H9 (cell line): ENCODE measurements around the gene C1QTNF1. TPM values are rescaled to one million over a fixed set of nuclear protein-coding genes. Genes with fewer than 3 reads are reported as not detected.

ENCODE experiments used
- DNase-seq: peaks from one replicate; pipeline ENCODE4 v3.0.0-alpha.2; 2017
- H2AFZ ChIP-seq: one replicate; pipeline ENCODE4 v1.6.1; 2013; ENCODE audit warnings: mild to moderate bottlenecking, low read length, control low read depth, moderate library complexity
- H2AK5ac ChIP-seq: 2 replicates; pipeline ENCODE4 v1.6.1; 2013; ENCODE audit warnings: low read length, control low read depth, mixed read lengths; ENCODE audit not compliant: insufficient read length
- H2BK120ac ChIP-seq: one replicate; pipeline ENCODE4 v1.6.1; 2013; ENCODE audit warnings: low read depth, mild to moderate bottlenecking, low read length, control low read depth, inconsistent platforms; ENCODE audit not compliant: poor library complexity, severe bottlenecking
- H2BK12ac ChIP-seq: 2 replicates; pipeline ENCODE4 v1.6.1; 2013; ENCODE audit warnings: low read length, control low read depth, mixed read lengths, low read depth; ENCODE audit not compliant: insufficient read length
- H2BK15ac ChIP-seq: 2 replicates; pipeline ENCODE4 v1.6.1; 2013; ENCODE audit warnings: low read depth, low read length, control low read depth
- H2BK20ac ChIP-seq: one replicate; pipeline ENCODE4 v1.6.1; 2013; ENCODE audit warnings: low read depth, mild to moderate bottlenecking, low read length, control low read depth, inconsistent platforms; ENCODE audit not compliant: poor library complexity, severe bottlenecking
- H2BK5ac ChIP-seq: 2 replicates; pipeline ENCODE4 v1.6.1; 2013; ENCODE audit warnings: low read length, control low read depth, mixed read lengths; ENCODE audit not compliant: insufficient read length
- H3K14ac ChIP-seq: 2 replicates; pipeline ENCODE4 v1.6.1; 2013; ENCODE audit warnings: low read length, control low read depth; ENCODE audit not compliant: insufficient read depth
- H3K18ac ChIP-seq: 2 replicates; pipeline ENCODE4 v1.6.1; 2013; ENCODE audit warnings: low read depth, mild to moderate bottlenecking, mixed read lengths, low read length, control low read depth; ENCODE audit not compliant: insufficient read length
- H3K23ac ChIP-seq: 2 replicates; pipeline ENCODE4 v1.6.1; 2013; ENCODE audit warnings: low read length, control low read depth, mixed read lengths, low read depth; ENCODE audit not compliant: insufficient read length
- H3K23me2 ChIP-seq: 2 replicates; pipeline ENCODE4 v1.6.1; 2013; ENCODE audit warnings: low read depth, mild to moderate bottlenecking, mixed read lengths, low read length, control low read depth; ENCODE audit not compliant: insufficient read length, poor library complexity, severe bottlenecking
- H3K27ac ChIP-seq: 2 replicates; pipeline ENCODE4 v1.5.1; 2013; ENCODE audit warnings: low read length, control low read depth, mixed read lengths, low read depth; ENCODE audit not compliant: insufficient read length
- H3K27me3 ChIP-seq: 2 replicates; pipeline ENCODE4 v1.6.1; 2013; ENCODE audit warnings: low read length, control low read depth, inconsistent platforms; ENCODE audit not compliant: insufficient read depth
- H3K4ac ChIP-seq: 2 replicates; pipeline ENCODE4 v1.6.1; 2013; ENCODE audit warnings: low read depth, mild to moderate bottlenecking, control low read depth, inconsistent platforms, low read length, moderate library complexity
- H3K4me1 ChIP-seq: 2 replicates; pipeline ENCODE4 v1.6.1; 2013; ENCODE audit warnings: low read length, control low read depth, inconsistent platforms; ENCODE audit not compliant: insufficient read depth
- H3K4me2 ChIP-seq: 2 replicates; pipeline ENCODE4 v1.6.1; 2013; ENCODE audit warnings: low read length, control low read depth, mixed read lengths; ENCODE audit not compliant: insufficient read length, insufficient read depth
- H3K56ac ChIP-seq: 2 replicates; pipeline ENCODE4 v1.6.1; 2013; ENCODE audit warnings: low read depth, mild to moderate bottlenecking, mixed read lengths, low read length, control low read depth; ENCODE audit not compliant: insufficient read length
- H3K79me1 ChIP-seq: 2 replicates; pipeline ENCODE4 v1.6.1; 2013; ENCODE audit warnings: low read depth, mild to moderate bottlenecking, moderate library complexity, low read length, control low read depth, inconsistent platforms; ENCODE audit not compliant: insufficient read depth, poor library complexity, severe bottlenecking
- H3K79me2 ChIP-seq: 2 replicates; pipeline ENCODE4 v1.6.1; 2013; ENCODE audit warnings: low read length, control low read depth, inconsistent platforms; ENCODE audit not compliant: insufficient read depth
- H3K9ac ChIP-seq: 2 replicates; pipeline ENCODE4 v1.6.1; 2013; ENCODE audit warnings: low read length, control low read depth, mixed read lengths; ENCODE audit not compliant: insufficient read length; ENCODE audit errors: extremely low read depth
- H3K9me3 ChIP-seq: one replicate; pipeline ENCODE4 v1.6.1; 2013; ENCODE audit warnings: low read depth, low read length, inconsistent platforms; ENCODE audit not compliant: control insufficient read depth
- H3T11ph ChIP-seq: one replicate; pipeline ENCODE4 v1.6.1; 2013; ENCODE audit warnings: mild to moderate bottlenecking, low read length, control low read depth, inconsistent platforms
- H4K20me1 ChIP-seq: one replicate; pipeline ENCODE4 v1.6.1; 2013; ENCODE audit not compliant: control insufficient read depth, insufficient read length, insufficient read depth
- H4K5ac ChIP-seq: 2 replicates; pipeline ENCODE4 v1.6.1; 2013; ENCODE audit warnings: low read depth, mild to moderate bottlenecking, mixed read lengths, low read length, control low read depth; ENCODE audit not compliant: insufficient read length
- H4K8ac ChIP-seq: replicated peaks from 2 replicates; pipeline ENCODE4 v1.6.1; 2013; ENCODE audit warnings: low read length, control low read depth, mixed read lengths, low read depth; ENCODE audit not compliant: insufficient read length
- H4K91ac ChIP-seq: 2 replicates; pipeline ENCODE4 v1.6.1; 2013; ENCODE audit warnings: low read depth, mild to moderate bottlenecking, moderate library complexity, mixed read lengths, low read length, control low read depth; ENCODE audit not compliant: insufficient read length
- H3K27ac Mint-ChIP-seq, 3 experiments: 2 replicates in 2 of 3; 3 replicates in 1 of 3; pipeline ENCODE4 v1.8.0; 2020 to 2021; ENCODE audit warnings: mixed read lengths in 3 of 3, mild to moderate bottlenecking in 1 of 3, moderate library complexity in 1 of 3
- H3K27me3 Mint-ChIP-seq: 2 replicates; pipeline ENCODE4 v1.8.0; 2021; ENCODE audit warnings: low read depth, mild to moderate bottlenecking, moderate library complexity, mixed read lengths
- H3K36me3 Mint-ChIP-seq, 3 experiments: 2 replicates in 2 of 3; 3 replicates in 1 of 3; pipeline ENCODE4 v1.8.0; 2020 to 2021; ENCODE audit warnings: low read depth in 3 of 3, mixed read lengths in 3 of 3; ENCODE audit not compliant: insufficient read depth in 1 of 3
- H3K4me1 Mint-ChIP-seq, 2 experiments: 2 replicates each; pipeline ENCODE4 v1.8.0; 2020; ENCODE audit warnings: mixed read lengths in 2 of 2
- H3K4me3 Mint-ChIP-seq, 2 experiments: 2 replicates in 1 of 2; 3 replicates in 1 of 2; pipeline ENCODE4 v1.8.0; 2020 to 2021; ENCODE audit warnings: mild to moderate bottlenecking in 2 of 2, mixed read lengths in 2 of 2, moderate library complexity in 1 of 2
- H3K9me3 Mint-ChIP-seq, 2 experiments: 2 replicates in 1 of 2; 3 replicates in 1 of 2; pipeline ENCODE4 v1.8.0; 2020; ENCODE audit warnings: mild to moderate bottlenecking in 2 of 2, mixed read lengths in 2 of 2, moderate library complexity in 1 of 2
- WGBS: extraction: QIAGEN DNeasy Blood & Tissue Kit; methylation state at CpG from one replicate; pipeline ENCODE4 v1.1.7; 2013; ENCODE audit warnings: missing lambda C conversion rate, low lambda C conversion rate, mixed read lengths; ENCODE audit not compliant: insufficient read length; ENCODE audit errors: extremely low coverage; 5-methylcytosine and 5-hydroxymethylcytosine counted together
- total RNA-seq: library from RNA; stranded (reverse); gene quantifications from 2 replicates; pipeline ENCODE4 v1.2.1, GENCODE V29; 2021
- TF ChIP-seq, protein P1 (sequence below): fragments of 200-600 bp; sonication (generic); conservative IDR thresholded peaks from 3 replicates; pipeline ENCODE4 v1.8.0; 2021; ENCODE audit warnings: antibody characterized with exemption, mild to moderate bottlenecking

C1QTNF1 gene
- total RNA-seq, 1 experiment from 2014 or later = 0.96 TPM

DNA sequence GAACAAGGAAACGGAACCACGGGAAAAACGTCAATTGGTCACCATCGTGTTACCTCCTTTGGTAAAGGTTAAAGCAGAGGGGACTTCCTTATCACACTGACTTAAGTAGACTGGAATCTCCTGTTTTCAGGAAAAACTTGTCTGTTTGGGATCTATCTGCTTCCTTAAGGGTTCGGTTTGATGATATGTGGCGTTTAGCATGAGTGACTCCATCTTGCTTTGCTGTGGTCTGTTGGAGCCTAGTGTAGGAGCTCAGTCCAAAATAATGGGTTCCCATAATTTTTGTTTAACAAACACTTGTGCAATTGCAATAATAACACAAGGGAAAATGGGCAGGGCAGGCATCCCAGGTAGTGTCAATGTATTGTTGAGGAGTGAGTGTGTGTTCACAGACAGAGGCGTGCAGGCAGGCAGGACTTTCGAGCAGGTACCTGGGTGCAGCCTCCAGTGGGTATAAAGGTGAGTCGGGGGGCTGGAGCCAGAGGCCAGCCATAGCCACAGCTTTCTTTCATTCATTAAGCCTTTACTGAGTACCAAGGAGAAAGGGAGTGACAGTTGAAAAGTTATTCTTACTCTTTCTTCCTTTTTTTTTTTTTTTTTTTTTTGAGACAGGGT is 46.4 kb downstream of the C1QTNF1 start:
- TF ChIP-seq, protein P1, sequence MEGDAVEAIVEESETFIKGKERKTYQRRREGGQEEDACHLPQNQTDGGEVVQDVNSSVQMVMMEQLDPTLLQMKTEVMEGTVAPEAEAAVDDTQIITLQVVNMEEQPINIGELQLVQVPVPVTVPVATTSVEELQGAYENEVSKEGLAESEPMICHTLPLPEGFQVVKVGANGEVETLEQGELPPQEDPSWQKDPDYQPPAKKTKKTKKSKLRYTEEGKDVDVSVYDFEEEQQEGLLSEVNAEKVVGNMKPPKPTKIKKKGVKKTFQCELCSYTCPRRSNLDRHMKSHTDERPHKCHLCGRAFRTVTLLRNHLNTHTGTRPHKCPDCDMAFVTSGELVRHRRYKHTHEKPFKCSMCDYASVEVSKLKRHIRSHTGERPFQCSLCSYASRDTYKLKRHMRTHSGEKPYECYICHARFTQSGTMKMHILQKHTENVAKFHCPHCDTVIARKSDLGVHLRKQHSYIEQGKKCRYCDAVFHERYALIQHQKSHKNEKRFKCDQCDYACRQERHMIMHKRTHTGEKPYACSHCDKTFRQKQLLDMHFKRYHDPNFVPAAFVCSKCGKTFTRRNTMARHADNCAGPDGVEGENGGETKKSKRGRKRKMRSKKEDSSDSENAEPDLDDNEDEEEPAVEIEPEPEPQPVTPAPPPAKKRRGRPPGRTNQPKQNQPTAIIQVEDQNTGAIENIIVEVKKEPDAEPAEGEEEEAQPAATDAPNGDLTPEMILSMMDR = no peak
- WGBS = no CpG with 5 or more reads among the region's 9 CpGs
- H4K20me1 ChIP-seq = no peaks in the 10 kb centered on the region
- H2AK5ac ChIP-seq = no peak overlapping the region
- H3K9me3 Mint-ChIP-seq = no peaks in the 10 kb centered on the region
- no peaks in the 10 kb centered on the region for H3K23me2 ChIP-seq
- H3T11ph ChIP-seq = no peak overlapping the region
- H3K23ac ChIP-seq = no peak overlapping the region
- no peak overlapping the region for H2AFZ ChIP-seq
- H3K27me3 Mint-ChIP-seq = peaks cover 37% of the 10 kb centered on the region
- H4K91ac ChIP-seq = no peak overlapping the region
- H3K4me1 Mint-ChIP-seq = peaks cover 2% of the 10 kb centered on the region in 2 experiments
- H3K9ac ChIP-seq = no peak overlapping the region
- no peaks in the 10 kb centered on the region for H3K79me1 ChIP-seq
- H4K5ac ChIP-seq = no peak overlapping the region
- H3K14ac ChIP-seq = no peak overlapping the region
- no peak overlapping the region for H3K56ac ChIP-seq
- H3K27ac ChIP-seq = no peak overlapping the region
- H3K4ac ChIP-seq = no peak overlapping the region
- no peak overlapping the region for H3K27ac Mint-ChIP-seq
- no peak overlapping the region for H3K18ac ChIP-seq
- H2BK20ac ChIP-seq = no peak overlapping the region
- no peak overlapping the region for H3K4me3 Mint-ChIP-seq
- no peak overlapping the region for H4K8ac ChIP-seq
- H3K9me3 ChIP-seq = no peaks in the 10 kb centered on the region
- H3K4me2 ChIP-seq = no peak overlapping the region
- no peak overlapping the region for H2BK15ac ChIP-seq
- H2BK12ac ChIP-seq = no peak overlapping the region
- H2BK120ac ChIP-seq = no peak overlapping the region
- no peaks in the 10 kb centered on the region for H3K4me1 ChIP-seq
- H2BK5ac ChIP-seq = no peak overlapping the region
- no peaks in the 10 kb centered on the region for H3K27me3 ChIP-seq
- H3K79me2 ChIP-seq = no peaks in the 10 kb centered on the region
- no peaks in the 10 kb centered on the region for H3K36me3 Mint-ChIP-seq
- DNase-seq = no peak
